Body of pancreas (tissue), 4 donors: ENCODE data around the gene ARHGDIA. TPM values are rescaled to one million over a fixed set of nuclear protein-coding genes. Genes with fewer than 3 reads are reported as not detected.
"Not testable (repeated sequence)": the region's sequence is repeated elsewhere in the genome, so short reads cannot be mapped to it uniquely, and the experiment has no call there.

Source experiments
- ATAC-seq: fragments of 150-250 bp; one replicate; pipeline ENCODE4 v1.9.1; 2016
- DNase-seq, 4 donors: peaks; one replicate each; pipeline ENCODE4 v3.0.0-alpha.2; 2019
- H3K27ac ChIP-seq, 4 donors: fragments of 200-600 bp; sonication (generic); 1 replicate in 3 of 4; 2 replicates in 1 of 4; pipeline versions ENCODE4 v1.5.1 to v1.6.1; 2016 to 2019; ENCODE audit warnings: mild to moderate bottlenecking in 1 of 4, mixed read lengths in 1 of 4, moderate library complexity in 1 of 4
- H3K27me3 ChIP-seq, 2 donors: fragments of 200-600 bp; sonication (generic); one replicate each; pipeline ENCODE4 v1.6.0; 2016; ENCODE audit warnings: mild to moderate bottlenecking in 1 of 2
- H3K36me3 ChIP-seq, 2 donors: fragments of 200-600 bp; sonication (generic); replicated peaks in 1 of 2; 2 replicates each; pipeline ENCODE4 v1.5.1; 2016; ENCODE audit warnings: low read depth in 2 of 2; ENCODE audit not compliant: insufficient read depth in 1 of 2
- H3K4me1 ChIP-seq: fragments of 200-600 bp; sonication (generic); one replicate; pipeline ENCODE4 v1.6.0; 2016
- H3K4me3 ChIP-seq, 2 donors: fragments of 200-600 bp; sonication (generic); 1 replicate in 1 of 2; 2 replicates in 1 of 2; pipeline ENCODE4 v1.5.1; 2016 to 2019
- H3K9me3 ChIP-seq, 3 donors: fragments of 200-600 bp; sonication (generic); 1 replicate in 2 of 3; 2 replicates in 1 of 3; pipeline ENCODE4 v1.5.1; 2016
- CTCF ChIP-seq, 7 experiments: fragments of 450-650 bp in 4 of 7; fragments of 200-600 bp in 3 of 7; sonication (generic) in 3 of 7; IDR thresholded peaks; one replicate each; pipeline ENCODE4 v1.5.1; 2016 to 2019; ENCODE audit warnings: antibody characterized with exemption in 7 of 7
- POLR2A ChIP-seq, 3 donors: fragments of 450-650 bp; IDR thresholded peaks; one replicate each; pipeline ENCODE4 v1.6.1; 2016; ENCODE audit warnings: antibody characterized with exemption in 3 of 3, mild to moderate bottlenecking in 2 of 3
- WGBS, 2 donors: methylation state at CpG; one replicate each; pipeline ENCODE4 v1.1.5; 2017; 5-methylcytosine and 5-hydroxymethylcytosine counted together
- intact Hi-C: fragments of 100-400 bp; cut with DNase I; formaldehyde crosslinking; loops from one replicate; pipeline ENCODE4 v1.15.1; 2023
- total RNA-seq, 2 donors: library from RNA; depleted of rRNA; stranded (reverse); fragments of >200 nt; gene quantifications; one replicate each; pipeline ENCODE4 v1.1.0, GENCODE V29; 2016

Gene ARHGDIA
- total RNA-seq: 100 to 1,000 TPM; 109 to 141 TPM

- intact Hi-C loops: no loop called here
- DNase-seq (peak in 2 of 4 donors; percentile 95 to 97), ATAC-seq (peak; percentile 75)
- peak within 1 kb of the TSS; percentile 95 to 99 (median 98) for H3K27ac ChIP-seq
- H3K27me3 ChIP-seq: no peaks in the 10 kb centered on the region
- TF ChIP-seq CTCF (IDR thresholded peaks at IDR 0.05): no peak
- TF ChIP-seq POLR2A (IDR thresholded peaks at IDR 0.05): no peak
- WGBS, 2 donors: 0% methylated on average over 2 of the region's 64 CpGs; no CpG with 5 or more reads in 1 of the 2 donors
- H3K4me3 ChIP-seq: peak within 1 kb of the TSS; percentile 55 to 77
- H3K36me3 ChIP-seq: no peaks in the 10 kb centered on the region
- no peaks in the 10 kb centered on the region for H3K9me3 ChIP-seq
- peaks cover 55% of the 10 kb centered on the region for H3K4me1 ChIP-seq
Observed at GRCh38 chr17:81870981-81871386, at the start of gene ARHGDIA. Gene ARHGDIA (minus strand): TSS chr17:81871337. CDS start chr17:81869930, 1,407 bp downstream.

GRCh38 chr17:81918832-81919545 lies 47.9 kb upstream of the ARHGDIA start:
- Histone ChIP-seq H3K27me3 (no peaks in the 10 kb centered on the region), H3K27ac (peak overlapping the region in 3 of 4 donors; percentile 42 to 79 (median 72)), H3K4me3 (no peak overlapping the region), H3K9me3 (no peaks in the 10 kb centered on the region), H3K36me3 (peaks cover 4 to 6% of the 10 kb centered on the region in 2 donors), H3K4me1 (peaks cover 36% of the 10 kb centered on the region)
- TF ChIP-seq POLR2A (IDR thresholded peaks at IDR 0.05) (no peak), CTCF (IDR thresholded peaks at IDR 0.05) (no peak)
- WGBS, 2 donors: 67 to 73% methylated on average over 11 to 15 of the region's 15 CpGs
- DNase-seq (no peak), ATAC-seq (no peak)
- intact Hi-C loops: no loop called here

- intact Hi-C loops, H3K9me3 ChIP-seq, DNase-seq, H3K36me3 ChIP-seq, H3K4me3 ChIP-seq, H3K27me3 ChIP-seq: not testable (repeated sequence)
- ATAC-seq: peak; percentile 20
- 20 to 29% methylated on average over 9 of the region's 9 CpGs for WGBS, 2 donors
- H3K27ac ChIP-seq: peak overlapping the region; percentile 29 to 79 (median 57)
- peaks cover 29% of the 10 kb centered on the region for H3K4me1 ChIP-seq
Observed at GRCh38 chr17:81918333-81918669, 47.2 kb upstream of the ARHGDIA start.

GRCh38 chr17:81917565-81918332 lies 46.6 kb upstream of the ARHGDIA start, which contains the start of gene SIRT7:
Gene SIRT7 (minus strand): TSS chr17:81918176. CDS start chr17:81918131, 45 bp downstream.
- peaks cover 6 to 10% of the 10 kb centered on the region in 2 donors for H3K36me3 ChIP-seq
- peaks cover 24% of the 10 kb centered on the region for H3K4me1 ChIP-seq

More at GRCh38 chr17:81917565-81918332, 46.6 kb upstream of the ARHGDIA start, which contains the start of gene SIRT7:
- H3K4me3 ChIP-seq: peak within 1 kb of the TSS; percentile 55 to 69
- ATAC-seq (peak; percentile 89), DNase-seq (peak; percentile 74 to 80 (median 77))
- no peaks in the 10 kb centered on the region for H3K9me3 ChIP-seq
- 0 to 2% methylated on average over 23 to 90 of the region's 94 CpGs for WGBS, 2 donors
- TF ChIP-seq POLR2A (IDR thresholded peaks at IDR 0.05) (peak; percentile 43 to 56 (median 47)), CTCF (IDR thresholded peaks at IDR 0.05) (no peak)
- peak within 1 kb of the TSS; percentile 39 to 79 (median 70) for H3K27ac ChIP-seq
- H3K27me3 ChIP-seq: no peaks in the 10 kb centered on the region
- intact Hi-C loops: no loop called here
